ENCODE data around the gene HES7.
"Not testable (repeated sequence)": the region's sequence is repeated elsewhere in the genome, so short reads cannot be mapped to it uniquely, and the experiment has no call there.

Gene HES7

DNA sequence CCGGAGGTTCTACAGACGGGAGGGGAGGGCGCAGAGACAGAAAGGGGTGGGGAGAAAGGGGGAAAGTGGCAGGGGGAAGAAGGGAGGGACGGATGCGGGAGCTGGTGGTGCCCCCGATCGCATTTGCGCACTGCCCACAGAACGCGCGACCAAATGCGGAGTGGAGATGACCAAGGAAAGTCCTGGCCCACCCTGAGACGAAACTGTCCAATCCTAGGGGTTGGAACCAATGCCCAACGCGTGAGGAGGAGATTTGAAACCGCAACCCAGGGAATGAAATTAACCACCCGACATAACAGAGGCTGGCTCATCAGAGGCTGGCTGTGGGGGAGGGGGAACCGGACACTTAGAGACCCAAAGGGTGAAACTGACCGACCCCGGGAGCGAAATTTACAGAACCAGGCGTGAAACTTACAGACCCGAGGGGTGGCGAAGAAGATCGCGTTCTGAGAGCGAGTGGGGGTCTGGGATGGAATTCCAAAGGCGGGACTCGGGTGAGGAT is 1.4 kb downstream of the HES7 start:
- no peak for DNase-seq (ENCODE audit: low read depth)

DNA sequence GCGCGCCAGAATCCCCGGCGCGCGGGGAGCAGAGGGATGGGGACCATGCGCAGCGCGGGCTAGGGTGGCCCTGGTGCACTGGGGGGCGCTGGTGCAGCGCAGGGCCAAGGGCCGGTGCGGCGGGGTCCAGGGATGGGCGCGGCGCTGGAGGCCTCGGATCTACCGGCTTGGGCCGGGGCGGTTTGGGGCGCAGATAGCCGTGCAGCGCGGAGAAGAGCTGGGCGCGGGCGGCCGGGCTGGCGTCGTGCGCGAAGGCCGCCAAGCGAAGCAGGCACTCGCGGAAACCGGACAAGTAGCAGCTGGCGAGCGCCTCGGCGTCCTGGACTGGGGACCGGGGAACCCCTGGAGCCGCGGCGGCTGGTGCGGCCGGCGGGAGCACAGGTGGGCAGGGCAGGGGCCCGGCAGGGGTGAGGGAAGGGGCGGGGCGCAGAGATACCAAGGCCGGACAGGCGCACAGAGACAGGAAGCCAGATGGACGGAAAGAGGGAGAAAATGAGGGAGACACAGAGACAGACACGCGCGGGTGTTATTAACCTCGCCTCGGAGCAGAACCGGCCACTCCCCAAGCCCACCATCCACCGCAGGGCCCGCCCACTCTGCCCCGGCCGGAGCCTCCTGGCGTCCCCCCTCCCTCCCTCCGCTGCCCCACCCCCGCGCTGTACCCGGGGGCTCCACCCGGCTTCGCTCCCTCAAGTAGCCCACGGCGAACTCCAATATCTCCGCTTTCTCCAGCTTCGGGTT is 2.1 kb downstream of the HES7 start:
- DNase-seq (ENCODE audit: low read depth), result no peak

DNA sequence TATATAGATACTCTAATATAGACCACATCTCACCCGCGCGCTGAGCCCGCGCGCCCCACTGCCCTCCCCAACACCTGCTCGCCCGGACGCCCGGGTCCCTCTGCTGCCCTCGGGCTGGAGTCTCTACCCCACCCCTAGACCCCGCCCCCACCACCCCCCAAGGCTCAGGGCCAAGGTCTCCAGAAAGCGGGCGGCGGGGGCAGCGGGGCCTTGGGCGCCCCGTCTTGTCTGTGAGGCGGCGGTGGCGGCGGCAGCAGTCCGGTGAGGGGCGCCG is 2.6 kb downstream of the HES7 start:
- no peak for DNase-seq (ENCODE audit: low read depth)

DNA sequence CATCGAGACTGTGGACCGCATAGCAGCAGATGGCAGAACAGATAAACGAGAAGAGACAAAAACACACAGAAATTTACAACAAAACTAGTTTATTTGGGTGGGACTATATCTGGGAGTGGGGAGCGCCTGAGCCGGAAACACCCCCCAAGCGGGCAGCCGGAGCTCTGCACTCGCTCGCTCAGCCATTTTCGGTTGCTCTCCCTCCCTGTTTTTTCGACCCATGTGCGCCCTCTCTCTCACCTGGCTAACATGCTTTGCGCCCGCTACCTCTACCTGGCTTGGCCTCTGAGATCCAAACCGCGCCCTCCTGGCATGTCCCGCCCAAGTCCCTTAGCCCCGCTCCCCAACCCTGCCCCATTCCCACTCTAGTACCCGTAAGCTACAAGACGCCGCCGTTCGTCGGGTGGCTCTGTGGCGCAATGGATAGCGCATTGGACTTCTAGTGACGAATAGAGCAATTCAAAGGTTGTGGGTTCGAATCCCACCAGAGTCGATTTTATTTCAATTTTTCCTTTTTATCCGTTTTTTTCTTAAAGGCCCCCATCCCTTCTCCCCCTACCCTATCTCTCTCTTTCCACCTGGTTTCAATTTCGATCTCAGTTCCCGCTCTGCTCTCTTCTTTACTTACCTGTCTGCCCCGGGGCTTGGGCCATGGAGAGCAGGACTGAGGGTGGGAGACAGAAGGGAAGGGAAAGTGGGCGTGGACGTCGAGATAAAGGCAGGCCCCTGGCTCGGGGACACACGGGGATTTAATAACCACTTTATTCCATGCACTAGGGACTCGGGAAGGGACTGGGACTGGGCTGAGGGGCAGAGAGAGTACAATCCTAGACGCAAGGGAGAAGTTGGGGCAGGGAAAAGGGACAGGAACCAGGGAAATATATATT is 3.1 kb downstream of the HES7 start:
- DNase-seq (ENCODE audit: low read depth), result peak; percentile 35

DNA sequence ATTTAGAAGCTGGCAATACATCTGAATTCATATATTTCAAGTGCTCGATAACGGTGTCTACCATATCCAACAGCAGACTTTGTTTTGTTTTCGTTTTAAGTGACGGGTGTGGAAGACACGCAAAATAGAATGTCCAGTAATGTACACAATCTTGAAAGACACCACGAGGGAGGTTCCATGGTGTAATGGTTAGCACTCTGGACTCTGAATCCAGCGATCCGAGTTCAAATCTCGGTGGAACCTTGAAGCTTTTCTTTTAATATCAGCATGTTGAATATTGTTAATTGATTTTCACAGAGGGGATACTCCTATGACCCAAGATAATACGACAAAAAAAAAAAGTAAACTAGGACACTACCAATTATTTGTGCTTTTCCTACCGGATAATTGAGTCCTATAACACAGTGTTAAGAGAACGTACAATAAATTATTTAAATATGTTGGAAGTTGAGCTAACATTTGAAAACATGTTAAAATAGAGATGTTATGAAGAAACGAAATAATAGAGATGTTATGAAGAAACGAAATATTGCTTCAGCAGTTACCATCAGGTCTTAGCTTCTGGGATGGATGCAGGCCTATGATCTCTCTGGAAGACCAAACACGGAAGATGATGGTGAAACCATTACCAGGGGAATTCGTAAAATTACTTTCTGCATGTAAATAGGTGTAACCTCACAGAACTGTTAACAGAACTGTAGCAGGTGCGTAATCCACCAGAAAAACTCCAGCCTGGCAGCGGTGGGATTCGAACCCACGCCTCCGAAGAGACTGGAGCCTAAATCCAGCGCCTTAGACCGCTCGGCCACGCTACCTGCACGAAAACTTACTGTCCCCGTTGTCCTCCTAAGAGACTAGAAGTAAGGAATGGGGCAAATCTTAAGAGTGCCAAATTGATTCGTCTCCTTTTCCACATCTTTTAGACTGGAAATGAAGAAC is 4.1 kb downstream of the HES7 start:
- DNase-seq (ENCODE audit: low read depth), result peak; percentile 54

DNA sequence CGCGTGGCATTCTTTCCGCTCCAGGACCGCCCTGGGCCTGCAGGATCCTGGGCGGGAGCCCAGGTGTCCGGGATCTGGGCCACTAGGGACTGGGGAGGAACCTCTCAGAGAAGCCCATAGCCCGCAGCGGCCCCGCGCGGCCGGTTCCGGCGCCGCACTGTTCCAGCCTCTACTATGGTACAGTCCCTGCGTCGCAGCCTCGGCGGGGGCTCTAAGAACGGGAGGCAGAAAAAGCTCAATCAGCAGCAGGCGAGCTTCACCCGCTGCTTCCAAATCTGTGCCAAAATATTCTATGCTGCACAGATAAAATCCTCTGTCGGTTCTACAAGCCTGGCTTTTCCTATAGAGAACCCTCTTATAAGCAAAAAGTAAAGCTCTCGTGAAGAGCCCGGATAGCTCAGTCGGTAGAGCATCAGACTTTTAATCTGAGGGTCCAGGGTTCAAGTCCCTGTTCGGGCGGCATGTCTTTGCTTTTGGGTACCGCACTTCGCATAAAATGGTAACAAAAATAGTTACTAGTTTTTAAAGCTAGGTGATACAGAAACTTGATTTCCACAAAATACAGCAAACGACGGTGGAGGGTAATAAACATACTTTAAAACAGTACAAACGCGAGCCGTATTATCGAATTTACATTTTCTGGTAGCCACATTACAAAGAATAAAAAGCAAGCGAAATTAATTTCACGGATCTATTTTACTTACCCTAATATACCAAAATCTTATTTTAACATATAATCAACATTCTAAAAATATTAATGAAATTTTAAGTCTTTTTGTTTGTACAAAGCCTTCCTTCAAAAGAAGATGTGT is 4.9 kb downstream of the HES7 start:
- peak; percentile 68 for DNase-seq (ENCODE audit: low read depth)

DNA sequence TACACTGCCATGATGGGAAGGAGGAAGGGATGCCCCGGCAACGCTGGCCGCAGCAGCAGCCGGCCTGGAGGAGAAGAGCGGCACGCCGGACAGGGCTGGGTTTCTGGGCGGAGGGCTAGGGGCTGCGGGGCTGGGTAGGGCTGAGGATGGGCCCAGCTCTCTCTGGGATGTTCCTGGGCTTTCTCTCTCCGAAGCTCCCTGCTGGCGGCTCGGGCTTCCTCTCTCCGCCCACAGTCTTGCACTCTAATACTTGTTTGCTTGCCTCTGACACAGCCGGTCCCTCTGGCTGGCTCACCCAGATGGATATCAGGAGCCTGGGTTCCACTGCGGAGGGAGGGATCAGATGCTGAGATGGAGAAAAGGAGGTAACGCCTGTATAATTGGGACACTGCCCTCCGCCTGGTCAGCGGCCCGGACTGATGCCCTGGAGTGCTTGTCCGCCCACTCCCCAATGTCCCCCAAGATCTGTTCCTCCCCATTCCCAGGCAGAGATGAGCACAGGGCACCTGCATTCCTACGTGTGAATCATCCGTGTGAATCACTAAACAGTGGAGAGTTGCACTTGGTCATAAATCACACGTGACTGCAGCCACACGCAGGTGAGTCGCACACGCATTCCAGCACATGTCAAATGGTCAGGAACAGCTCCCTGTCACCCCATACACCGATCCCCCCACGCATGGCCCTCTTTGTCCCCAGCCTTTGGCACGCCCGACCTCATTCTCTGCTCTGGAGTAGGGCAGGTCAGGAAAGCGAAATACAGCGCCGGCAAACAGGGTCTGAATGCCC is 5.7 kb downstream of the HES7 start, which contains the start of gene ALOXE3:
ALOXE3 (minus strand) TSS at position 535 of the 789 bp plus-strand sequence; CDS start at position 11, 524 bp downstream.
- DNase-seq (ENCODE audit: low read depth), result no peak

DNA sequence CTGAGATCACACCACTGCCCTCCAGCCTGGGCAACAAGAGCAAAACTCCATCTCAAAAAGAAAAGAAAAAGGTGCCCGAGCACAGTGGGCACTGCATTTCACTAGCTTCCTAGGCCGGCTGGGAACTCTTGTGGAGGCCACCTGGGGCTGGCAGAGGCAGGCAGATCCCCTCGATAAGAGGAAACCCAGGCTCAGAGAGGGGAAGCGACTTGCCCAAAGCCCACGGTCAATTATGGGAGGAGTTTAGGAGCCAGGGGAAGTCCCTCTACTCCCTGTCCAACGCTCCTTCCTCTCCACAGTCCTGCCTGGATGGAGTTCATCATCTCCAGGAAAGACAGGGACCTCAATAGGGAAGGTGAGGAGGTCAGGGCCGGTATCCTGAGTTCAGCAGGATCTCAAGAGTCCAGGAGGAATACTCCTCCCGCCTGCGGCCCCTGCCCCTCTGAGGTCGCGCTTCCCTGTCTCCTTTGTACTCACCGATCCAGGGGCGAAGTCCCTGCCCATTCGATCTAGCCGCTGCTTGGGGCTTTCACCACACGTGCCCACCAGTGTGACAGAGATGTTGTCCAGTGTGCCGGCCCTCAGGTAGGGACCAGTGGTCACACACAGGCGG is 6.4 kb downstream of the HES7 start:
- DNase-seq (ENCODE audit: low read depth), result no peak

DNA sequence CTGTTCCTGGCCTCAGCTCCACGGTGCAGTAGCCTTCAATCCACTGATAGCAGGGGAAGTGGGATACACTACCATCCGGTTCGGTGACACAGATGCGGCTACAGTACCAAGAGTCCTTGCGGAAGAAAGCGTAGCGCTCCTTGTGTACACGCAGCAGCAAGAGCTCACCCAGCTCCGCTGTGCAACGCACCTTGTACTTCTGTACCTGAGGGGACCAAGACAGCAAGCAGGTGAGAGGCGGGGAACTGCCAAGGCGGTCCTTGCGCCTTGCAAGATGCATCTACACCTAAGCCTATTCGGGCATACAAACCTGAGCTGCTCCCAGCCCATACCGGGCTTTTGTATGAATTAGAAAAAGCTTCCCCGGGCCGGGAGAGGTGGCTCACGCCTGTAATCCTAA is 7.1 kb downstream of the HES7 start:
- DNase-seq (ENCODE audit: low read depth), result no peak

DNA sequence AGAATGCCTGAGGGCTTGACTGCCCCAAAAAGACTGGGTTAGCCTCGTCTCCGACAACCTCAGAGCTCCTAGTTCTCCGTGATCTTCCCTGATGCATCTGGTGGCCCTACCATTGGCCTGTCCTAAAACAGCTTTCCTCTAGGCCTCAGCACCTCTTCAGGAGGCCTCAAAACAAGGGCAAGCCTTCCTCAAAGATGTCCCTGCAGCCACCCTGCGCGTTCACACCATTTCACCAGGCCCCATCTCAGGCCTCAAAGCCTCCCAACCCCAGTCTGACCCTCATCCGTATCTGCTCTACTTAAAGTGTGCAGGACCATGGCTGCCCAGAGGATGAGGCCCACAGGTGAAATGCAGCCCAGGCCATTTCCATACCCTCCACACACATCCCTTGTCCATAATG is 13.0 kb downstream of the HES7 start:
- no peak for DNase-seq (ENCODE audit: low read depth)

DNA sequence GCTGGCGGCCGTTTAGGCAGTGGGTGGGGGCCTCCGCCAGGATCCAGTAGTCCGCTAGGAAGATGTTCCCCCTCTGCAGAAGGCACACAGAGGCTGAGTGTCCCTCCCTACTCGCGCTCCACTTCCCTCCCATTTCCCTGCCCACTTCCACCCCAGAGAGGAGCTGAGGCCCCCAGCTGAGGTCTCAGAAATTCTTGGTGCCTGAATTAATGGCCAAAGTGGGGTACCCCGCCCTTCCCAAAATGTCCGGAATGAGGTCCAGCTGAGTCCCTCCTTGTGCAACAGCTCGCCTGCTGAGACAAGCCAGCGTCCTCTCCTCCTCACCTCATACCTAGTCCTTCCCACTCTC is 13.5 kb downstream of the HES7 start:
- DNase-seq (ENCODE audit: low read depth), result no peak

DNA sequence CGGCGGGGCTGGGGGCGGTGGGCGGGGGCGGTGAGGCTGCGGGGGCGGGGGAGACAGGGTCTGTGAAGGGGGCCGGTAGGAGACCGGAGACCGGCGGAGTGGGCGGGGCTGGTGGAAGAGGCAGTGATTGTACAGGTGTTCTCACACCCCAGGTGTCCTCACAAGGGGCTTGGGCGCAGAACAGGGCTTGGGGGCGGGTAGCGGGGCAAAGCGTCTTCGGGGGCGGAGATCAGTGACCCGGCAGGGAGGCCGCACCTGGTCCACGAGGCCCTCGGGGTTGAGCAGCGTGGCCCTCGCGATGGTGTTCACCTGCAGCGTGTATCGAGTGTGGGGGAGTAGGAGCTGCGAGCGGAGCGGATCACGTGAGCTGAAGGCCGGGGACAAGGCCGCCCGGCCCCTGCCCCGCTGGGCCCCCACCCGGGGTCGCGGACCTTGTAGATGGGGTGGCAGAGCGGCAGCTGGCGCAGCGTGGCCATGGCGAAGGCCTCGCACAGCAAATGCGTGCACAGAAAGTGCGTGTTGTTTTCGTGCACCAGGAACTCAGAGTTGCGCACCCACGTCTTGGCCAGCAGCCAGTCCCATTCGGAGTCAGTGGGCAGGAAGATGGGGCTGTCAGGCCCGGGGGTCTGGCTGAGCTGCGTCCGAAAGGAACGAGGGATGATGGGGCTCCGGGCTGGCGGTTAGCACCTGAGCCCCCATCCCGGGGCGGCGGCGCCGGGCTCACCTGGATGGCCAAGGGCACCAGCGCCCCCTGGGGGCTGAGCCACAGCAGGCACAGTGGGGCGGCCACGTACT is 14.0 kb downstream of the HES7 start:
- DNase-seq (ENCODE audit: low read depth), result peak; percentile 73

DNA sequence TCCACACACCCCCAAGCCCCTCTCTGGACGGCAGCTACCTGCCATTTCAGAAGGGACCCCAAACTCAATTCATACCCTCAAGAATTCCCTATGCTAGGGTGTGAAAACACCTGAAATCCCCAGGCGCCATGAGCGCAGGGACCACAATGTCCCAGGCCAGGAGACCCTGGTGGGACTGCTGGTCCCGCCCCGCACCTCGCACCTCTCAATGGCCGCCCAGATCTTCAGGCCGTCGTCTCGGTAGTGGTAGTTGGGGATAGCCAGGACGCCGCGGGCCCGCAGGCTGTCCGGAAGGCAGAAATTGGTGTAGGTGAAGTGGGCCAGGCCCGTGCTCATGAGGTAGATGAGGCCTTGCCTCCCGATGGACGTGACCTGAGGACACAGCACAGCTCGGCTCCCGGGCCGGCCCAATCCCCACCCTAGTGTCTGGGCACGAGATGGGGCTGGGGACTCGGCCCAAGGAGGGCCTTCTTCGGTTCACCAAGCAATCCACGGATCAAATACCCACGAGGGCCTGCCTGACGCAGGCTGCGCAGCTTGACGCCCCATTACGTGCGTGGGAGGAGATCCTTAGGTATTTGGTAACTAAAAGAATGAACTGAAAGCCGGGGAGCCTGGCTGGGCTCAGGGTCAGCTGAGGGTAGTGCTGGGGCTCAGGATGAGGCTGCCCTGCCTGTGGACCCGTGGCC is 14.8 kb downstream of the HES7 start:
- DNase-seq (ENCODE audit: low read depth), result no peak

DNA sequence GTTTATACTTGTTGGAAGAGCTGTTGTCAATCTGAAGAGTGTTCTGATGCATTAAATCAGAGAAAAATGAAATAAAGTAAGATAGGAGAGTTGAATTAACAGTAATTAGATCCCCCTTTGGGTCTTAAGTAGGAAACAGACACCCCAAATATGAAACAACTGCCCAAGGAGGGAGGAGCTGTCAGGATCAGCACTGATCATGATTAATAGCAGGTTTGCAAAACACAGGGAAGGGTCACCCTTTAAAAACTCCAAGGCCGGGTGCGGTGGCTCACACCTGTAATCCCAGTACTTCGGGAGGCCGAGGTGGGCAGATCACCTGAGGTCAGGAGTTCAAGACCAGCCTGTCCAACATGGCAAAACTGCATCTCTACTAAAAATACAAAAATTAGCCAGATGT is 16.9 kb downstream of the HES7 start:
- DNase-seq (ENCODE audit: low read depth), result not testable (repeated sequence)

DNA sequence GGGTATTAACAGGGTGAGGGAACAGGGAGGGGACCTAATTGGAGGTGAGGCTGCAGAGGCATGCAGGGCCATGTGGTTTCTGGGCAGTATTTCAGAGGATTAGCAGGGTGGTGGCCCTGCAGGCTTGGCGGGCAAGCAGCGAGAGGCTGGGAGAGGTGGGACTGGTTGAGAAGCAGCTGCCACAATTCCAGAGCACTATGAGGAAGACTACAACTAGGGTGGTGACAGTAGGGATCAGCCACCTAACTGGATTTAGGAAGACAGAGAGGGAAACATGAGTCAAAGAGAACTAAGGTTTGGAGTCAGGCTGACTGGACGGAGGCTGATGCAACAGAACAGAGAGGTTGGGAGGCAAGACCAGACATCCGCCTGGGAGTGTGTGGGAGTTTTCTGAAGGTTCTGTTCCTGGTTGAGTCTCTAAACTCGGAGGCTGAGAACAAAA is 17.9 kb downstream of the HES7 start:
- DNase-seq (ENCODE audit: low read depth), result no peak

DNA sequence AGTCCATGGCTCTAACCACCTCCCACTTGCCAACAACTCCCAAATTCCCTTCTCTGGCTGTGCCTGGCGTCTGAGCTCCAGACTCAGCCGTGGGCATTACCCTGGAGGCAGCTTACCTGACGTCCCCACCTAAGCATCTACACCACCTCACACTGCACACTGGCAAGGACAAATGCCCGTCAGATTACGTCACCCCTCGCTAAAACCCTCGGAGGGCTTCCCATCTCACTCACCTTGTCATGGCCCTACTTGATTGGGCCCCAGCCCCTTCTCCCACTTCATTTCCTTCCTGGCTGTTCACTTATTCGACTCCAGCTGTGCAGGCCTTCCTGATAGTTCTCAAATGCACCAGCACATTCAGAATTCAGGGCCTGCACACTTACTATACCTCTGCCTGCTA is 19.0 kb downstream of the HES7 start:
- DNase-seq (ENCODE audit: low read depth), result no peak

DNA sequence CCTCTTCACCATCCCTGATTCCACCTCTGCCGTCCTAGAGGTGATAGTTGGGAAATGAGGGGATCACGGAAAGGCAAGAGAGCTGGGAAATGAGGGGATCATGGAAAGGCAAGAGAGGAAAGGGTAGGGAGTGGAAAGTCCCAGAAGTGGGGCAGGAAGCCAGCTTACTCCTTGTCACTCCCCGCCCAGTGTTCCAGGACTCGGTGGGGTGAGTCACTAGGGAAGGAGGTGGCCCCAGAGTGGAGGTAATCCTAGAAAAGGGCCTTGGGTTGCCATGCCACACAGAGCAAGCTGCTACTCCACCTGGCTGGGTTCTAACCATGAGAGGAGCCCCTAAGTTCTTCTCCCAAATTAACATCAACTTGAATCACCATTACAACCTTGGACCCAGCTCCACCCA is 20.4 kb downstream of the HES7 start:
- no peak for DNase-seq (ENCODE audit: low read depth)

DNA sequence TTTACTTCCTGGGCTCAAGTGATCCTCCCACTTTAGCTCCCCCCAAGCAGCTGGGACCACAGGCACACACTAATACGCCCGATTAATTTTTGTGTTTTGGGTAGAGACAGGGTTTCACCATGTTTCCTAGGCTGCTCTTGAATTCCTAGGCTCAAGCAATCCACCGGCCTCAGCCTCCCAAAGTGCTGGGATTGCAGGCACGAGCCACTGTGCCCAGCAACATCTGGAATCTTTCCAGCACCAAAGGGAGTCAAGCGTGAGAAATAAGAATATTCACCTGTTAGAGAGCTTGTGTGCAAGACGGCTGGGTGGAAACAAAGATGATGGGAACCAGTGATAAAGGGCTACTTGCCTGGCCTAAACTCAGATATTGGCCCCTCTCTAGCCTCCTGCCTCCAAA is 22.2 kb downstream of the HES7 start:
- no peak for DNase-seq (ENCODE audit: low read depth)

DNA sequence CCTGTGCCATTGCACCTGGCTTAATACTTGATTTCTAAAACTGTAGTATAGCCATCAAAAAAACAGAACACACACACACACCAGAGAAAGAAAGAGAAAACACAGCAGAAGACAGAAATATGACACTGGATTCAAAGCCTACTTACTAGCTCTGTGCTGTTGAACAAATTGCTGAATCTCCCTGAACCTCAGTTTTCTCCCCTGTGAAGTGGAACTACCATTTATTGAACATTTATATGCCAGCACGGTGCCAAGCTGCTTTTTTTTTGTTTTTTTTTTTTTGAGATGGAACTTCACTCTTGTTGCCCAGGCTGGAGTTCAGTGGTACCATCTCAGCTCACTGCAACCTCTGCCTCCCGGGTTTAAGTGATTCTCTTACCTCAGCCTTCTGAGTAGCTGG is 23.1 kb downstream of the HES7 start:
- no peak for DNase-seq (ENCODE audit: low read depth)

Measured in activated T-helper 1 cell treated with Interleukin-2 at 50 U/mL for 16 hours (primary cell).